ENCODE measurements around the gene RXRB. TPM values are rescaled to one million over a fixed set of nuclear protein-coding genes. Genes with fewer than 3 reads are reported as not detected.

Gene RXRB
- total and polyA plus RNA-seq, 2 of the 13 experiments (the other 11 are each of a cell fraction or from before 2014, with no cell fraction given), result 26.7 to 55.7 TPM

DNA sequence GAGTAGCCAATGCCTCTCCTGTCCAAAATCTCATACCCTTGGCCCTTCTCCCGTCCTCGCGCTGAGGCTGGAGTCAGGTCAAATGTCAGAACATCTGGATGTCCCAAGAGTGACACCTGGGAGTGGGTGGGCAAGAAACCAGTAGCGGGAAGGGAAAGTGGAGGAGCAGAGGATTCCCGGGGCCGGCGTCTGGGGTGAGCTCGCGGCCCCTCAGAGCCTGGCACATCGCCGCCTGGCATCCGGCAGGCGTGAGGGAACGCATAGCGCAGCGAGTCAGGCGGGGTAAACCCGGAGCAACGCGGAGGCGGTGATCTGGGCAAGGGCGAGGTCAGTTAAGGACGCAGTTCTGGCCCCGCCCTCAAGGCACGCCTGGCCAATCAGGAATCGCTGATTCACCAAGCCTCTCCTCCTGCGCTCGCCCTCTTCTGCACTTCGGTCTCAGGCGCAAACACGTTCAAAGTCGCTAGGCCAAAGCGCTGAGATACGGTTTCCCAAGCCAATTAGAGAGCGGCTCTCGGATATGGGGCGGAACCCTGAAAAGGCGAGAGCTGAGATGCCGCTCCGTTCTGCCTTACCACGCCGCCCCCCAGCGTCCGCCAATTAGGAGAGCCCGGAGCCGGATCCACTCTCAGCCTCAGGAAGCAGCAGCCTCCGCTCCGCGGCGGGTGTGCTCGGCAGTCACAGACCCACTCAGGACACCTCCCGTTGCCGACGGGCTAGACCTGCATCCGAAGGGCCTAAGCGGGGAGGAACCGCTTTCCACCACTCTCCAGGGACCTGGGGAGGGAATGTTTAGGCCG lies 48.7 kb upstream of the RXRB start (continued):
- TF ChIP-seq NR2F6 (IDR thresholded peaks at IDR 0.05) (0 out of 2 replicates have a peak, but pooled peaks have one; percentile 11), NR2F6 (CRISPR knock-in tag; IDR thresholded peaks at IDR 0.05) (peak; percentile 52), PPARG (CRISPR knock-in tag; conservative IDR thresholded peaks at IDR 0.05) (no peak), ZBTB33 (CRISPR knock-in tag; IDR thresholded peaks at IDR 0.05) (no peak), ZMAT3 (CRISPR knock-in tag; conservative IDR thresholded peaks at IDR 0.05) (0 out of 2 replicates have a peak, but pooled peaks have one; percentile 38), ZNF775 (CRISPR knock-in tag; IDR thresholded peaks at IDR 0.05; ENCODE audit: borderline replicate concordance) (no peak; the same call in 1 of the 2 replicates), YEATS2 (CRISPR knock-in tag; IDR thresholded peaks at IDR 0.05; ENCODE audit: borderline replicate concordance) (peak; percentile 81; the same call in 1 of the 2 replicates), ZNF362 (CRISPR knock-in tag; IDR thresholded peaks at IDR 0.05; ENCODE audit: borderline replicate concordance) (no peak), ATF7-NPFF (CRISPR knock-in tag; IDR thresholded peaks at IDR 0.05; ENCODE audit: low read depth) (peak; percentile 84), ZNF407 (CRISPR knock-in tag; IDR thresholded peaks at IDR 0.05; ENCODE audit: not compliant biosample characterization) (peak; percentile 77), KDM5A (IDR thresholded peaks at IDR 0.05; ENCODE audit: borderline replicate concordance, low read length) (peak; percentile 52; the same call in 1 of the 2 replicates), MLXIP (CRISPR knock-in tag; IDR thresholded peaks at IDR 0.05; ENCODE audit: borderline replicate concordance) (no peak; the same call in 1 of the 2 replicates)
